H1 (cell line): ENCODE data around the gene SLIT2. TPM values are rescaled to one million over a fixed set of nuclear protein-coding genes. Genes with fewer than 3 reads are reported as not detected.

Experiments used
- CBX8 ChIP-seq: fragments of 300-800, 300-1000 bp; sonication (generic); IDR thresholded peaks from 2 replicates; pipeline ENCODE4 v1.7.1; 2016; ENCODE audit warnings: low read depth, low read length, borderline replicate concordance
- JUND ChIP-seq: IDR thresholded peaks from 2 replicates; pipeline ENCODE4 v1.6.1; 2011; ENCODE audit warnings: mild to moderate bottlenecking, improper control_type of control experiment, low read length
- TEAD4 ChIP-seq: IDR thresholded peaks from 2 replicates; pipeline ENCODE4 v1.6.1; 2012; ENCODE audit warnings: low read depth, low read length, inconsistent platforms, mixed read lengths
- polyA plus RNA-seq, 7 experiments: library from polyadenylated mRNA; depleted of rRNA in 3 of 7; stranded (reverse) in 5 of 7; unstranded in 2 of 7; fragments of >200 nt in 5 of 7; fragments of 200-250 nt in 2 of 7; gene quantifications; 1 replicate in 5 of 7; 2 replicates in 1 of 7; 4 replicates in 1 of 7; pipeline versions ENCODE4 v1.2.1 to v1.2.3, GENCODE V29; 2011 to 2013; ENCODE audit warnings: missing spikeins in 2 of 7, mixed read lengths in 2 of 7
- total RNA-seq: library from RNA; stranded (reverse); fragmentation: NEBNext Ultra II Directional; extraction: Animal tissue kit (Norgen Biotek cat#: 25700); gene quantifications from 2 replicates; pipeline ENCODE4 v1.2.1, GENCODE V29; 2021
- TF ChIP-seq, protein P1 (sequence below): IDR thresholded peaks from 2 replicates; pipeline ENCODE4 v1.6.1; 2012; ENCODE audit warnings: inconsistent platforms

Gene SLIT2
- total and polyA plus RNA-seq, 2 of the 8 experiments (the other 6 are each of a cell fraction or from before 2014, with no cell fraction given), result 2.0 to 13.7 TPM

DNA sequence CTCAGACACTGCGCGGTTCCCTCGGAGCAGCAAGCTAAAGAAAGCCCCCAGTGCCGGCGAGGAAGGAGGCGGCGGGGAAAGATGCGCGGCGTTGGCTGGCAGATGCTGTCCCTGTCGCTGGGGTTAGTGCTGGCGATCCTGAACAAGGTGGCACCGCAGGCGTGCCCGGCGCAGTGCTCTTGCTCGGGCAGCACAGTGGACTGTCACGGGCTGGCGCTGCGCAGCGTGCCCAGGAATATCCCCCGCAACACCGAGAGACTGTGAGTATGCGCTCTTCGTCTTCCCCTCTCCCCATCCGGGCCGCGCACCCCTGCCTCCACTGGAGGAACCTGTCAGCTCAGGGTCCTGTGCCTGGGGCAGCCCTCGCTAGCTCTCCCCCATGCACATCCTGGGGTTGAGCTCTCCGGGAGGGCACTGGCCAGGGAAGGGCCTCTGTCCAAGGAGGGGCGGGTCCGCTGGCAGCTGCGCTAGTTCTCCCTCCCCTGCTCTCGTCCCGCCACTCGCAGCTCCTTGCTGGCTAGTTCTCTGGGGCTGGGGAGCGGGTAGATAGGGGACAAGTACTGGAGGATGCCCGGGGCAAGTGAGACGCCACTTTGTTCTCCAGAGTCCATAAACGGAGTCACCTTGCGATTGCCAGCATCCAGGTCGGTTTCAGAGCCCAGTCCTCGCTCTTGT is 2.2 kb downstream of the SLIT2 start (continued):
- TF ChIP-seq, protein P1, sequence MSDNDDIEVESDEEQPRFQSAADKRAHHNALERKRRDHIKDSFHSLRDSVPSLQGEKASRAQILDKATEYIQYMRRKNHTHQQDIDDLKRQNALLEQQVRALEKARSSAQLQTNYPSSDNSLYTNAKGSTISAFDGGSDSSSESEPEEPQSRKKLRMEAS, result no peak
- TF ChIP-seq CBX8, result no peak
- TF ChIP-seq TEAD4, result no peak
- no peak for TF ChIP-seq JUND
- TF ChIP-seq, all 59 proteins: peak for 3
